SU-DHL-6 (cell line): ENCODE data around the gene TREX2.

Experiments
- EZH2phosphoT487 ChIP-seq: fragments of 200-600 bp; sonication (generic), shearing (Covaris generic); conservative IDR thresholded peaks from 2 replicates; pipeline ENCODE4 v1.6.1; 2018; ENCODE audit warnings: mild to moderate bottlenecking, antibody characterized with exemption, low read length, moderate library complexity, mixed read lengths
- TF ChIP-seq, protein P1 (sequence below): fragments of 200-600 bp; sonication (generic); IDR thresholded peaks from one replicate; pipeline ENCODE4 v1.5.1; 2017; ENCODE audit warnings: antibody characterized with exemption, mild to moderate bottlenecking, low read length, moderate library complexity; ENCODE audit not compliant: insufficient read depth, poor library complexity, severe bottlenecking

DNA sequence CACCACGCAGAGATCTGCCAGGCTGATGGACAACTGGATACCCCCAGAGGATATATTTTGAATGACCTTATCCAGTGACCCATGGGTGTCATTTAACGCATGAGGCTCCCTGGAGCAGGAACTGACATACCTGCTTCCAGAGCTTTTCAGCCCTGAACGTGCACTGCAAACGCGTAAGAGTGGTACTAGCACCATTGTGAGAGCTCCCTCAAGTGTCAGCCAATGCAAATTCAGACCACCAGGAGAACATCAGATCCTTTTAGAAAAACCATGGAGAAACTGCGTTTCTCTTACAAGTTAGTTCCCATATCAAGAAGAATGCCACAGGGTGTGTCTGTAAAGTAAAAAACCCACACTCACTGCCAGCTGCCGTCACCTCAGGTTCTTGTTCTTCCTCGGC lies 7.3 kb downstream of the TREX2 start:
- TF ChIP-seq, protein P1, sequence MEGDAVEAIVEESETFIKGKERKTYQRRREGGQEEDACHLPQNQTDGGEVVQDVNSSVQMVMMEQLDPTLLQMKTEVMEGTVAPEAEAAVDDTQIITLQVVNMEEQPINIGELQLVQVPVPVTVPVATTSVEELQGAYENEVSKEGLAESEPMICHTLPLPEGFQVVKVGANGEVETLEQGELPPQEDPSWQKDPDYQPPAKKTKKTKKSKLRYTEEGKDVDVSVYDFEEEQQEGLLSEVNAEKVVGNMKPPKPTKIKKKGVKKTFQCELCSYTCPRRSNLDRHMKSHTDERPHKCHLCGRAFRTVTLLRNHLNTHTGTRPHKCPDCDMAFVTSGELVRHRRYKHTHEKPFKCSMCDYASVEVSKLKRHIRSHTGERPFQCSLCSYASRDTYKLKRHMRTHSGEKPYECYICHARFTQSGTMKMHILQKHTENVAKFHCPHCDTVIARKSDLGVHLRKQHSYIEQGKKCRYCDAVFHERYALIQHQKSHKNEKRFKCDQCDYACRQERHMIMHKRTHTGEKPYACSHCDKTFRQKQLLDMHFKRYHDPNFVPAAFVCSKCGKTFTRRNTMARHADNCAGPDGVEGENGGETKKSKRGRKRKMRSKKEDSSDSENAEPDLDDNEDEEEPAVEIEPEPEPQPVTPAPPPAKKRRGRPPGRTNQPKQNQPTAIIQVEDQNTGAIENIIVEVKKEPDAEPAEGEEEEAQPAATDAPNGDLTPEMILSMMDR = no peak
- TF ChIP-seq EZH2phosphoT487 = no peak
